Measurements from ENCODE around the gene ADAMTS14.
A peak's percentile ranks its signal among the peaks of the same experiment; 100 is the strongest.

ADAMTS14 gene

GRCh38 chr10:70753841-70754621 lies 81.7 kb downstream of the ADAMTS14 start:
- H3K9me3 ChIP-seq = no peaks in the 10 kb centered on the region
- no peaks in the 10 kb centered on the region for H3K27me3 ChIP-seq (ENCODE audit: low read depth)
- in situ Hi-C loops (cut with MboI; ENCODE audit: low sequenced_read_pairs) = no loop called here
- no peak for DNase-seq (ENCODE audit: low spot score in 2 of 2)
- H3K4me1 ChIP-seq = no peaks in the 10 kb centered on the region
- H3K4me3 ChIP-seq = no peak overlapping the region
- no peaks in the 10 kb centered on the region for H3K36me3 ChIP-seq (replicated peaks)

- Histone ChIP-seq H3K27me3 (ENCODE audit: low read depth) (no peaks in the 10 kb centered on the region), H3K4me3 (no peak overlapping the region), H3K36me3 (replicated peaks) (no peaks in the 10 kb centered on the region), H3K4me1 (no peaks in the 10 kb centered on the region), H3K9me3 (no peaks in the 10 kb centered on the region)
- in situ Hi-C loops (cut with MboI; ENCODE audit: low sequenced_read_pairs) = no loop called here
- no peak for DNase-seq (ENCODE audit: low spot score in 2 of 2)
These were observed 84.5 kb downstream of the ADAMTS14 start for GRCh38 chr10:70756700-70757360.

GRCh38 chr10:70757856-70758255 lies 85.5 kb downstream of the ADAMTS14 start:
- Histone ChIP-seq H3K4me3 (no peak overlapping the region), H3K4me1 (no peaks in the 10 kb centered on the region), H3K36me3 (replicated peaks) (no peaks in the 10 kb centered on the region), H3K9me3 (no peaks in the 10 kb centered on the region), H3K27me3 (ENCODE audit: low read depth) (no peaks in the 10 kb centered on the region)
- in situ Hi-C loops (cut with MboI; ENCODE audit: low sequenced_read_pairs) = no loop called here
- no peak for DNase-seq (ENCODE audit: low spot score in 2 of 2)

GRCh38 chr10:70758757-70759514 lies 86.6 kb downstream of the ADAMTS14 start:
- H3K4me1 ChIP-seq = no peaks in the 10 kb centered on the region
- H3K36me3 ChIP-seq (replicated peaks) = no peaks in the 10 kb centered on the region
- no peaks in the 10 kb centered on the region for H3K9me3 ChIP-seq
- H3K27me3 ChIP-seq (ENCODE audit: low read depth) = no peaks in the 10 kb centered on the region
- in situ Hi-C loops (cut with MboI; ENCODE audit: low sequenced_read_pairs) = no loop called here
- peak; percentile 48 to 80 for DNase-seq (ENCODE audit: low spot score in 2 of 2)
- no peak overlapping the region for H3K4me3 ChIP-seq

GRCh38 chr10:70759781-70760180 lies 87.5 kb downstream of the ADAMTS14 start:
- Histone ChIP-seq H3K27me3 (ENCODE audit: low read depth) (no peaks in the 10 kb centered on the region), H3K4me1 (no peaks in the 10 kb centered on the region), H3K36me3 (replicated peaks) (no peaks in the 10 kb centered on the region), H3K9me3 (no peaks in the 10 kb centered on the region), H3K4me3 (no peak overlapping the region)
- in situ Hi-C loops (cut with MboI; ENCODE audit: low sequenced_read_pairs) = loop anchor here (10.0 kb wide), 2 partner anchors 215 to 295 kb away; no protein-coding TSS in a partner anchor
- DNase-seq (ENCODE audit: low spot score in 2 of 2) = no peak

- no peaks in the 10 kb centered on the region for H3K27me3 ChIP-seq (ENCODE audit: low read depth)
- no peaks in the 10 kb centered on the region for H3K4me1 ChIP-seq
- no peaks in the 10 kb centered on the region for H3K36me3 ChIP-seq (replicated peaks)
- no peaks in the 10 kb centered on the region for H3K9me3 ChIP-seq
- DNase-seq (ENCODE audit: low spot score in 2 of 2) = no peak
- in situ Hi-C loops (cut with MboI; ENCODE audit: low sequenced_read_pairs) = loop anchor here (10.0 kb wide), 2 partner anchors 216 to 296 kb away; no protein-coding TSS in a partner anchor
- no peak overlapping the region for H3K4me3 ChIP-seq
These were observed 88.0 kb downstream of the ADAMTS14 start for GRCh38 chr10:70760271-70760787.

GRCh38 chr10:70761031-70761601 lies 88.8 kb downstream of the ADAMTS14 start:
- Histone ChIP-seq H3K27me3 (ENCODE audit: low read depth) (no peaks in the 10 kb centered on the region), H3K4me3 (no peak overlapping the region), H3K4me1 (no peaks in the 10 kb centered on the region), H3K9me3 (no peaks in the 10 kb centered on the region; the same call in 1 of the 2 replicates), H3K36me3 (replicated peaks) (no peaks in the 10 kb centered on the region)
- in situ Hi-C loops (cut with MboI; ENCODE audit: low sequenced_read_pairs) = loop anchor here (10.0 kb wide), 2 partner anchors 216 to 296 kb away; no protein-coding TSS in a partner anchor
- DNase-seq (ENCODE audit: low spot score in 2 of 2) = no peak

GRCh38 chr10:70761727-70762350 lies 89.5 kb downstream of the ADAMTS14 start:
- in situ Hi-C loops (cut with MboI; ENCODE audit: low sequenced_read_pairs) = loop anchor here (10.0 kb wide), 2 partner anchors 217 to 297 kb away; no protein-coding TSS in a partner anchor

GRCh38 chr10:70762441-70763175 lies 90.3 kb downstream of the ADAMTS14 start:
- DNase-seq (ENCODE audit: low spot score in 2 of 2) = no peak
- no peaks in the 10 kb centered on the region for H3K4me1 ChIP-seq
- in situ Hi-C loops (cut with MboI; ENCODE audit: low sequenced_read_pairs) = loop anchor here (10.0 kb wide), 2 partner anchors 218 to 298 kb away; no protein-coding TSS in a partner anchor
- no peaks in the 10 kb centered on the region for H3K36me3 ChIP-seq (replicated peaks)
- H3K27me3 ChIP-seq (ENCODE audit: low read depth) = no peaks in the 10 kb centered on the region
- H3K4me3 ChIP-seq = no peak overlapping the region
- H3K9me3 ChIP-seq = peaks cover 4% of the 10 kb centered on the region; the same call in 1 of the 2 replicates

More at GRCh38 chr10:70761727-70762350, 89.5 kb downstream of the ADAMTS14 start:
- Histone ChIP-seq H3K36me3 (replicated peaks) (no peaks in the 10 kb centered on the region), H3K4me1 (no peaks in the 10 kb centered on the region), H3K27me3 (ENCODE audit: low read depth) (no peaks in the 10 kb centered on the region), H3K4me3 (no peak overlapping the region), H3K9me3 (peaks cover 4% of the 10 kb centered on the region; the same call in 1 of the 2 replicates)
- DNase-seq (ENCODE audit: low spot score in 2 of 2) = no peak

GRCh38 chr10:70763567-70763966 lies 91.3 kb downstream of the ADAMTS14 start:
- no peaks in the 10 kb centered on the region for H3K36me3 ChIP-seq (replicated peaks)
- H3K4me3 ChIP-seq = no peak overlapping the region
- H3K9me3 ChIP-seq = peaks cover 4% of the 10 kb centered on the region; the same call in 1 of the 2 replicates
- no peaks in the 10 kb centered on the region for H3K27me3 ChIP-seq (ENCODE audit: low read depth)
- H3K4me1 ChIP-seq = no peaks in the 10 kb centered on the region
- DNase-seq (ENCODE audit: low spot score in 2 of 2) = no peak
- in situ Hi-C loops (cut with MboI; ENCODE audit: low sequenced_read_pairs) = loop anchor here (10.0 kb wide), 2 partner anchors 219 to 299 kb away; no protein-coding TSS in a partner anchor

- no peaks in the 10 kb centered on the region for H3K27me3 ChIP-seq (ENCODE audit: low read depth)
- peaks cover 4% of the 10 kb centered on the region; the same call in 1 of the 2 replicates for H3K9me3 ChIP-seq
- in situ Hi-C loops (cut with MboI; ENCODE audit: low sequenced_read_pairs) = loop anchor here (10.0 kb wide), 2 partner anchors 221 to 301 kb away; no protein-coding TSS in a partner anchor
- H3K36me3 ChIP-seq (replicated peaks) = no peaks in the 10 kb centered on the region
- H3K4me1 ChIP-seq = no peaks in the 10 kb centered on the region
- no peak for DNase-seq (ENCODE audit: low spot score in 2 of 2)
- H3K4me3 ChIP-seq = no peak overlapping the region
These were observed 93.7 kb downstream of the ADAMTS14 start for GRCh38 chr10:70765794-70766594.
